ENCODE results near the gene TNPO1. TPM values are rescaled to one million over a fixed set of nuclear protein-coding genes. Genes with fewer than 3 reads are reported as not detected.

TNPO1 gene
- total RNA-seq, 1 experiment from 2014 or later, result 201 TPM

- H3K4me1 ChIP-seq (ENCODE audit: insufficient read depth, low read length, poor library complexity, severe bottlenecking), result no peaks in the 10 kb centered on the region
- H3K36me3 ChIP-seq (ENCODE audit: insufficient read depth, low read length, poor library complexity, severe bottlenecking), result no peaks in the 10 kb centered on the region
- intact Hi-C loops (cut with micrococcal nuclease; ENCODE audit: unreplicated experiment), result no loop called here
- H3K4me3 ChIP-seq (ENCODE audit: low read depth, low read length, poor library complexity, severe bottlenecking), result no peak overlapping the region
- BruUV-seq (replicated peaks), result no TSS peak
- H3K27ac ChIP-seq (ENCODE audit: low read depth, low read length, poor library complexity, severe bottlenecking), result no peak overlapping the region
- TF ChIP-seq EZH2 (IDR thresholded peaks at IDR 0.05; ENCODE audit: borderline replicate concordance, low read depth, low read length, poor library complexity, severe bottlenecking), result no peak
- TF ChIP-seq CTCF (conservative IDR thresholded peaks at IDR 0.05; ENCODE audit: low read depth, low read length), result no peak
- no peak for DNase-seq (ENCODE audit: low spot score)
- no peaks in the 10 kb centered on the region for H3K9me3 ChIP-seq (ENCODE audit: low read depth, low read length, poor library complexity, severe bottlenecking)
- CTCF ChIA-PET, result no interaction called here
- H3K27me3 ChIP-seq (replicated peaks; ENCODE audit: insufficient read depth, low read depth, low read length, poor library complexity), result no peaks in the 10 kb centered on the region
- POLR2A ChIA-PET (ENCODE audit: low non-redundant PET), result no interaction called here
Measured at GRCh38 chr5:72937517-72938061, 121.1 kb downstream of the TNPO1 start.

- POLR2A ChIA-PET (ENCODE audit: low non-redundant PET), result no interaction called here
Measured at GRCh38 chr5:72938206-72938605, 121.7 kb downstream of the TNPO1 start.

GRCh38 chr5:72940082-72940481, 123.6 kb downstream of the TNPO1 start:
- Histone ChIP-seq H3K36me3 (ENCODE audit: insufficient read depth, low read length, poor library complexity, severe bottlenecking) (no peaks in the 10 kb centered on the region), H3K4me1 (ENCODE audit: insufficient read depth, low read length, poor library complexity, severe bottlenecking) (no peaks in the 10 kb centered on the region), H3K9me3 (ENCODE audit: low read depth, low read length, poor library complexity, severe bottlenecking) (no peaks in the 10 kb centered on the region), H3K27ac (ENCODE audit: low read depth, low read length, poor library complexity, severe bottlenecking) (no peak overlapping the region), H3K27me3 (replicated peaks; ENCODE audit: insufficient read depth, low read depth, low read length, poor library complexity) (no peaks in the 10 kb centered on the region), H3K4me3 (ENCODE audit: low read depth, low read length, poor library complexity, severe bottlenecking) (no peak overlapping the region)
- DNase-seq (ENCODE audit: low spot score), result no peak
- POLR2A ChIA-PET (ENCODE audit: low non-redundant PET), result no interaction called here
- CTCF ChIA-PET, result no interaction called here
- intact Hi-C loops (cut with micrococcal nuclease; ENCODE audit: unreplicated experiment), result no loop called here
- no TSS peak for BruUV-seq (replicated peaks)
- TF ChIP-seq CTCF (conservative IDR thresholded peaks at IDR 0.05; ENCODE audit: low read depth, low read length) (no peak), EZH2 (IDR thresholded peaks at IDR 0.05; ENCODE audit: borderline replicate concordance, low read depth, low read length, poor library complexity, severe bottlenecking) (no peak)

More at GRCh38 chr5:72938206-72938605, 121.7 kb downstream of the TNPO1 start:
- TF ChIP-seq EZH2 (IDR thresholded peaks at IDR 0.05; ENCODE audit: borderline replicate concordance, low read depth, low read length, poor library complexity, severe bottlenecking), result no peak
- TF ChIP-seq CTCF (conservative IDR thresholded peaks at IDR 0.05; ENCODE audit: low read depth, low read length), result no peak
- no peak overlapping the region for H3K4me3 ChIP-seq (ENCODE audit: low read depth, low read length, poor library complexity, severe bottlenecking)
- no peak overlapping the region for H3K27ac ChIP-seq (ENCODE audit: low read depth, low read length, poor library complexity, severe bottlenecking)
- CTCF ChIA-PET, result no interaction called here
- no peaks in the 10 kb centered on the region for H3K4me1 ChIP-seq (ENCODE audit: insufficient read depth, low read length, poor library complexity, severe bottlenecking)
- H3K9me3 ChIP-seq (ENCODE audit: low read depth, low read length, poor library complexity, severe bottlenecking), result no peaks in the 10 kb centered on the region
- no TSS peak for BruUV-seq (replicated peaks)
- H3K27me3 ChIP-seq (replicated peaks; ENCODE audit: insufficient read depth, low read depth, low read length, poor library complexity), result no peaks in the 10 kb centered on the region
- intact Hi-C loops (cut with micrococcal nuclease; ENCODE audit: unreplicated experiment), result no loop called here
- H3K36me3 ChIP-seq (ENCODE audit: insufficient read depth, low read length, poor library complexity, severe bottlenecking), result no peaks in the 10 kb centered on the region
- DNase-seq (ENCODE audit: low spot score), result no peak
